ENCODE data around the gene PDLIM1. TPM values are rescaled to one million over a fixed set of nuclear protein-coding genes. Genes with fewer than 3 reads are reported as not detected.

PDLIM1 gene
- total and polyA plus RNA-seq, 2 of the 8 experiments (the other 6 are each of a cell fraction or from before 2014, with no cell fraction given) = 169 to 245 TPM

- DNase-seq (ENCODE audit: low read depth in 1 of 2, low spot score in 2 of 2) = peak in 1 of 2 experiments; percentile 64
- ChIA-PET CTCF (ENCODE audit: partially characterized antibody) (interaction anchor here (0.6 to 5.4 kb wide), 8 partner anchors 9 to 1590 kb away, joined by 3 to 39 read pairs (median 5); no protein-coding TSS in a partner anchor), POLR2A (ENCODE audit: partially characterized antibody) (interaction anchor here (0.8 to 2.5 kb wide), 6 partner anchors 9 to 65 kb away, joined by 4 to 8 read pairs (median 5); no protein-coding TSS in a partner anchor)
- H3K27me3 ChIP-seq (replicated peaks in 1 of 4; ENCODE audit: control insufficient read depth in 3 of 4, extremely low read depth in 1 of 4, insufficient read depth in 3 of 4, low read length in 3 of 4) = peaks cover 2 to 30% (median 26%) of the 10 kb centered on the region in 4 experiments
- no peak for FAIRE-seq
- H2BK15ac ChIP-seq (ENCODE audit: low read length) = no peak overlapping the region
- no peak overlapping the region for H3K9ac ChIP-seq (replicated peaks in 1 of 4; ENCODE audit: extremely low read depth in 1 of 4, low read depth in 3 of 4, low read length in 3 of 4)
- H3K23ac ChIP-seq (ENCODE audit: insufficient read length) = no peak overlapping the region
- no peaks in the 10 kb centered on the region for H4K20me1 ChIP-seq (replicated peaks in 1 of 2; ENCODE audit: control insufficient read depth in 1 of 2, insufficient read depth in 2 of 2, low read length in 2 of 2)
- 0 out of 2 replicates have a peak overlapping the region, but pooled peaks have one; percentile 44 for H2AK5ac ChIP-seq (ENCODE audit: low read depth, low read length)
- H2BK12ac ChIP-seq (ENCODE audit: low read depth, low read length) = peak overlapping the region; percentile 91
- H3K18ac ChIP-seq (ENCODE audit: extremely low read depth, low read length) = peak overlapping the region; percentile 86; the same call in 1 of the 2 replicates
- H2AFZ ChIP-seq (ENCODE audit: low read length) = peak overlapping the region; percentile 78
- H3K23me2 ChIP-seq (ENCODE audit: low read depth, low read length) = no peaks in the 10 kb centered on the region; the same call in 1 of the 2 replicates
- peak overlapping the region; percentile 59 to 68 for H3K4me2 ChIP-seq (ENCODE audit: insufficient read depth in 1 of 2, low read depth in 2 of 2, low read length in 2 of 2)
- H3K4ac ChIP-seq (replicated peaks; ENCODE audit: insufficient read length, low read depth, low read length) = peak overlapping the region; percentile 80
- WGBS, 2 experiments (ENCODE audit: extremely low coverage in 1 of 2, insufficient coverage in 1 of 2, insufficient read length in 1 of 2, insufficient replicate concordance in 2 of 2, low coverage in 1 of 2, low lambda C conversion rate in 2 of 2, missing lambda C conversion rate in 1 of 2) = 19% methylated on average over 39 of the region's 39 CpGs; no CpG with 5 or more reads in 1 of the 2 experiments
- no peaks in the 10 kb centered on the region for H3K9me3 ChIP-seq (ENCODE audit: insufficient read depth in 2 of 2, low read depth in 1 of 2, low read length in 1 of 2)
- H4K8ac ChIP-seq (ENCODE audit: extremely low read depth, insufficient read depth, low read length) = peak overlapping the region; percentile 81
- H3K36me3 ChIP-seq (ENCODE audit: control insufficient read depth in 2 of 4, insufficient read depth in 4 of 4, low read length in 3 of 4) = no peaks in the 10 kb centered on the region
- H4K91ac ChIP-seq (replicated peaks; ENCODE audit: insufficient read length, low read length) = peak overlapping the region; percentile 90
- peak overlapping the region; percentile 79; the same call in 1 of the 2 replicates for H2BK5ac ChIP-seq (ENCODE audit: low read depth, low read length)
- no peaks in the 10 kb centered on the region for H3K79me1 ChIP-seq (ENCODE audit: low read depth, low read length)
- H3K4me3 ChIP-seq (ENCODE audit: extremely low read depth in 1 of 4, insufficient read depth in 2 of 4, low read depth in 3 of 4, low read length in 4 of 4) = peak overlapping the region; percentile 2 to 51 (median 35); a peak in 7 of 8 replicates
- no peaks in the 10 kb centered on the region; a peak in 1 of 4 replicates for H3K79me2 ChIP-seq (ENCODE audit: control insufficient read depth in 1 of 2, insufficient read depth in 2 of 2, low read length in 2 of 2)
- H3K4me1 ChIP-seq (replicated peaks in 1 of 4; ENCODE audit: control insufficient read depth in 3 of 4, insufficient read depth in 4 of 4, low read length in 3 of 4) = peaks cover 0 to 8% (median 7%) of the 10 kb centered on the region in 4 experiments; a peak in 6 of 7 replicates
- no peak overlapping the region for H4K5ac ChIP-seq (ENCODE audit: insufficient read length, low read depth, low read length)
- no peak overlapping the region for H3K14ac ChIP-seq (ENCODE audit: insufficient read length)
- no peak overlapping the region for H3K27ac ChIP-seq (ENCODE audit: low read depth, low read length)
- H2BK120ac ChIP-seq (replicated peaks; ENCODE audit: low read depth, low read length) = peak overlapping the region; percentile 9
- H3K56ac ChIP-seq (replicated peaks; ENCODE audit: insufficient read length, low read depth, low read length) = no peak overlapping the region
- H2BK20ac ChIP-seq (ENCODE audit: low read length) = peak overlapping the region; percentile 94; the same call in 1 of the 2 replicates
- TF ChIP-seq GABPA (IDR thresholded peaks at IDR 0.05; ENCODE audit: borderline replicate concordance, insufficient read depth, low read length) (0 out of 2 replicates have a peak, but pooled peaks have one; percentile 19), HDAC2 (IDR thresholded peaks at IDR 0.05; ENCODE audit: borderline replicate concordance in 1 of 2, low read depth in 2 of 2, low read length in 2 of 2) (0 out of 4 replicates have a peak, but pooled peaks of 1 of the 2 experiments have one; percentile 11), RBBP5 (IDR thresholded peaks at IDR 0.05; ENCODE audit: borderline replicate concordance, low read depth, low read length) (0 out of 2 replicates have a peak, but pooled peaks have one; percentile 33), KDM4A (IDR thresholded peaks at IDR 0.05; ENCODE audit: low read depth, low read length, severe bottlenecking) (peak; percentile 57), USF2 (IDR thresholded peaks at IDR 0.05; ENCODE audit: low read length) (no peak), EZH2 (IDR thresholded peaks at IDR 0.05; ENCODE audit: low read depth, low read length, severe bottlenecking) (peak; percentile 57), SUZ12 (IDR thresholded peaks at IDR 0.05; ENCODE audit: low read length) (peak; percentile 46; the same call in 1 of the 2 replicates), YY1 (IDR thresholded peaks at IDR 0.05; ENCODE audit: low read depth, low read length) (no peak), CREB1 (IDR thresholded peaks at IDR 0.05) (0 out of 2 replicates have a peak, but pooled peaks have one; percentile 3)
Measured at GRCh38 chr10:95295031-95295755, 4.4 kb upstream of the PDLIM1 start.

Measured in H1 (cell line).